ENCODE data around the gene MAPK8.

- TF ChIP-seq YY1 (IDR thresholded peaks at IDR 0.05; ENCODE audit: low read depth), result no peak
- no peak for TF ChIP-seq FOXM1 (IDR thresholded peaks at IDR 0.05; ENCODE audit: borderline replicate concordance, low read depth)
- TF ChIP-seq EGR1 (IDR thresholded peaks at IDR 0.05), result no peak
- TF ChIP-seq RAD21 (IDR thresholded peaks at IDR 0.05; ENCODE audit: low read depth), result no peak
- no peak for TF ChIP-seq REST (IDR thresholded peaks at IDR 0.05; ENCODE audit: low read depth)
- TF ChIP-seq, protein P1, sequence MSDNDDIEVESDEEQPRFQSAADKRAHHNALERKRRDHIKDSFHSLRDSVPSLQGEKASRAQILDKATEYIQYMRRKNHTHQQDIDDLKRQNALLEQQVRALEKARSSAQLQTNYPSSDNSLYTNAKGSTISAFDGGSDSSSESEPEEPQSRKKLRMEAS (IDR thresholded peaks at IDR 0.05), result no peak
- no peak for TF ChIP-seq ZBTB7A (IDR thresholded peaks at IDR 0.05; ENCODE audit: low read depth)
- TF ChIP-seq TAF1 (IDR thresholded peaks at IDR 0.05; ENCODE audit: low read depth), result no peak
- no peak for TF ChIP-seq EP300 (IDR thresholded peaks at IDR 0.05; ENCODE audit: borderline replicate concordance)
- TF ChIP-seq NFIC (IDR thresholded peaks at IDR 0.05), result no peak
Measured at GRCh38 chr10:48399056-48399541, 92.6 kb downstream of the MAPK8 start.

Data from Ishikawa (cell line).